ENCODE results near the gene TMA7B. TPM values are rescaled to one million over a fixed set of nuclear protein-coding genes. Genes with fewer than 3 reads are reported as not detected.

Gene TMA7B
- total RNA-seq, 4 donors from 2014 or later: not detected

- no peak for ATAC-seq
- Histone ChIP-seq H3K27me3 (peaks cover 61% of the 10 kb centered on the region), H3K27ac (no peak overlapping the region), H3K4me1 (peaks cover 0 to 3% (median 0%) of the 10 kb centered on the region in 3 donors), H3K4me3 (no peak overlapping the region), H3K36me3 (no peaks in the 10 kb centered on the region), H3K9me3 (no peaks in the 10 kb centered on the region)
- TF ChIP-seq EP300 (IDR thresholded peaks at IDR 0.05): no peak
- no peak for TF ChIP-seq CTCF (IDR thresholded peaks at IDR 0.05)
- TF ChIP-seq POLR2A (IDR thresholded peaks at IDR 0.05): no peak
- TF ChIP-seq POLR2AphosphoS5 (IDR thresholded peaks at IDR 0.05): no peak
- 56 to 75% methylated on average over 7 to 8 of the region's 8 CpGs for WGBS, 2 donors (ENCODE audit: low coverage in 1 of 2)
Measured at GRCh38 chr22:39925909-39926679, 34.1 kb upstream of the TMA7B start.

GRCh38 chr22:39926753-39927152 lies 33.4 kb upstream of the TMA7B start:
- no peak for ATAC-seq
- no peaks in the 10 kb centered on the region for H3K4me1 ChIP-seq

GRCh38 chr22:39927544-39927943 lies 32.7 kb upstream of the TMA7B start:
- Histone ChIP-seq H3K27ac (no peak overlapping the region), H3K9me3 (no peaks in the 10 kb centered on the region), H3K4me1 (no peaks in the 10 kb centered on the region), H3K27me3 (peaks cover 66% of the 10 kb centered on the region), H3K4me3 (no peak overlapping the region), H3K36me3 (no peaks in the 10 kb centered on the region)
- WGBS, 2 donors (ENCODE audit: low coverage in 1 of 2): 51 to 61% methylated on average over 6 to 7 of the region's 7 CpGs
- ATAC-seq: no peak
- no peak for TF ChIP-seq EP300 (IDR thresholded peaks at IDR 0.05)
- TF ChIP-seq POLR2AphosphoS5 (IDR thresholded peaks at IDR 0.05): no peak
- TF ChIP-seq POLR2A (IDR thresholded peaks at IDR 0.05): no peak
- TF ChIP-seq CTCF (IDR thresholded peaks at IDR 0.05): no peak

More at GRCh38 chr22:39926753-39927152, 33.4 kb upstream of the TMA7B start:
- Histone ChIP-seq H3K36me3 (no peaks in the 10 kb centered on the region), H3K27ac (no peak overlapping the region), H3K4me3 (no peak overlapping the region), H3K27me3 (peaks cover 66% of the 10 kb centered on the region), H3K9me3 (no peaks in the 10 kb centered on the region)
- no peak for TF ChIP-seq CTCF (IDR thresholded peaks at IDR 0.05)
- TF ChIP-seq POLR2AphosphoS5 (IDR thresholded peaks at IDR 0.05): no peak
- no peak for TF ChIP-seq EP300 (IDR thresholded peaks at IDR 0.05)
- no peak for TF ChIP-seq POLR2A (IDR thresholded peaks at IDR 0.05)
- WGBS, 2 donors (ENCODE audit: low coverage in 1 of 2): 45 to 79% methylated on average over 4 to 5 of the region's 5 CpGs

GRCh38 chr22:39928536-39929520 lies 31.4 kb upstream of the TMA7B start:
- 64 to 72% methylated on average over 3 to 4 of the region's 4 CpGs for WGBS, 2 donors (ENCODE audit: low coverage in 1 of 2)
- H3K27me3 ChIP-seq: peaks cover 71% of the 10 kb centered on the region

More at GRCh38 chr22:39928536-39929520, 31.4 kb upstream of the TMA7B start:
- Histone ChIP-seq H3K36me3 (no peaks in the 10 kb centered on the region), H3K9me3 (no peaks in the 10 kb centered on the region), H3K4me1 (no peaks in the 10 kb centered on the region), H3K27ac (no peak overlapping the region), H3K4me3 (no peak overlapping the region)
- TF ChIP-seq POLR2A (IDR thresholded peaks at IDR 0.05) (no peak), EP300 (IDR thresholded peaks at IDR 0.05) (no peak), CTCF (IDR thresholded peaks at IDR 0.05) (no peak), POLR2AphosphoS5 (IDR thresholded peaks at IDR 0.05) (no peak)
- ATAC-seq: no peak

Measured in gastroesophageal sphincter (tissue), 4 donors.